ENCODE data around the gene MUC4. TPM values are rescaled to one million over a fixed set of nuclear protein-coding genes. Genes with fewer than 3 reads are reported as not detected.
A peak's percentile ranks its signal among the peaks of the same experiment; 100 is the strongest.

The MUC4 gene
- total RNA-seq, 2 experiments from 2014 or later: 0.06 TPM; not detected in 1

GRCh38 chr3:195709676-195710085 lies 102.0 kb downstream of the MUC4 start:
- POLR2A ChIA-PET: no interaction called here
- no peaks in the 10 kb centered on the region for H3K9me3 Mint-ChIP-seq
- peaks cover 2% of the 10 kb centered on the region for H3K27me3 Mint-ChIP-seq
- no peak for DNase-seq
- ATAC-seq (ENCODE audit: low read depth): no peak
- no peak overlapping the region for H3K27ac Mint-ChIP-seq
- H3K4me3 Mint-ChIP-seq: no peak overlapping the region
- no peaks in the 10 kb centered on the region for H3K4me1 Mint-ChIP-seq
- H3K36me3 Mint-ChIP-seq: peaks cover 5% of the 10 kb centered on the region

GRCh38 chr3:195708626-195709481 lies 102.9 kb downstream of the MUC4 start:
- Mint-ChIP-seq H3K4me1 (no peaks in the 10 kb centered on the region), H3K4me3 (no peak overlapping the region), H3K9me3 (no peaks in the 10 kb centered on the region), H3K36me3 (no peaks in the 10 kb centered on the region), H3K27ac (no peak overlapping the region), H3K27me3 (peaks cover 2% of the 10 kb centered on the region)
- POLR2A ChIA-PET: no interaction called here
- ATAC-seq (ENCODE audit: low read depth) (no peak), DNase-seq (peak; percentile 24)

- H3K4me3 Mint-ChIP-seq: no peak overlapping the region
- DNase-seq (peak; percentile 27), ATAC-seq (ENCODE audit: low read depth) (no peak)
- POLR2A ChIA-PET: no interaction called here
- no peak overlapping the region for H3K27ac Mint-ChIP-seq
- peaks cover 2% of the 10 kb centered on the region for H3K27me3 Mint-ChIP-seq
- no peaks in the 10 kb centered on the region for H3K9me3 Mint-ChIP-seq
- no peaks in the 10 kb centered on the region for H3K4me1 Mint-ChIP-seq
- H3K36me3 Mint-ChIP-seq: no peaks in the 10 kb centered on the region
These were observed 103.7 kb downstream of the MUC4 start for GRCh38 chr3:195708061-195708460.

- Mint-ChIP-seq H3K9me3 (no peaks in the 10 kb centered on the region), H3K4me1 (no peaks in the 10 kb centered on the region), H3K36me3 (no peaks in the 10 kb centered on the region), H3K4me3 (no peak overlapping the region), H3K27me3 (peaks cover 2% of the 10 kb centered on the region), H3K27ac (no peak overlapping the region)
- no peak for ATAC-seq (ENCODE audit: low read depth)
- DNase-seq: peak; percentile 22
- POLR2A ChIA-PET: no interaction called here
These were observed 106.4 kb downstream of the MUC4 start for GRCh38 chr3:195705081-195705991.

- peaks cover 2% of the 10 kb centered on the region for H3K27me3 Mint-ChIP-seq
- no peaks in the 10 kb centered on the region for H3K9me3 Mint-ChIP-seq
- no peak for ATAC-seq (ENCODE audit: low read depth)
- no peak overlapping the region for H3K27ac Mint-ChIP-seq
- no peak overlapping the region for H3K4me3 Mint-ChIP-seq
- H3K4me1 Mint-ChIP-seq: no peaks in the 10 kb centered on the region
- DNase-seq: no peak
- peaks cover 1% of the 10 kb centered on the region for H3K36me3 Mint-ChIP-seq
- POLR2A ChIA-PET: no interaction called here
These were observed 107.2 kb downstream of the MUC4 start for GRCh38 chr3:195704433-195704999.

GRCh38 chr3:195703776-195704175 lies 108.0 kb downstream of the MUC4 start:
- no peaks in the 10 kb centered on the region for H3K9me3 Mint-ChIP-seq
- ATAC-seq (ENCODE audit: low read depth) (no peak), DNase-seq (no peak)
- no peaks in the 10 kb centered on the region for H3K4me1 Mint-ChIP-seq
- no peak overlapping the region for H3K4me3 Mint-ChIP-seq
- no peak overlapping the region for H3K27ac Mint-ChIP-seq
- H3K36me3 Mint-ChIP-seq: peaks cover 1% of the 10 kb centered on the region
- peaks cover 2% of the 10 kb centered on the region for H3K27me3 Mint-ChIP-seq
- POLR2A ChIA-PET: no interaction called here

- no peak overlapping the region for H3K27ac Mint-ChIP-seq
- no peak overlapping the region for H3K4me3 Mint-ChIP-seq
- H3K9me3 Mint-ChIP-seq: no peaks in the 10 kb centered on the region
- POLR2A ChIA-PET: no interaction called here
- peaks cover 2% of the 10 kb centered on the region for H3K27me3 Mint-ChIP-seq
- H3K36me3 Mint-ChIP-seq: peaks cover 10% of the 10 kb centered on the region
- DNase-seq: no peak
- ATAC-seq (ENCODE audit: low read depth): no peak
- H3K4me1 Mint-ChIP-seq: no peaks in the 10 kb centered on the region
These were observed 110.5 kb downstream of the MUC4 start for GRCh38 chr3:195701042-195701915.

GRCh38 chr3:195700319-195700718 lies 111.4 kb downstream of the MUC4 start:
- Mint-ChIP-seq H3K27ac (no peak overlapping the region), H3K9me3 (no peaks in the 10 kb centered on the region), H3K4me1 (no peaks in the 10 kb centered on the region), H3K4me3 (no peak overlapping the region), H3K27me3 (no peaks in the 10 kb centered on the region), H3K36me3 (peaks cover 15% of the 10 kb centered on the region)
- ATAC-seq (ENCODE audit: low read depth) (no peak), DNase-seq (no peak)
- POLR2A ChIA-PET: no interaction called here

- Mint-ChIP-seq H3K4me1 (no peaks in the 10 kb centered on the region), H3K27me3 (no peaks in the 10 kb centered on the region), H3K27ac (no peak overlapping the region), H3K36me3 (peaks cover 18% of the 10 kb centered on the region), H3K9me3 (no peaks in the 10 kb centered on the region), H3K4me3 (no peak overlapping the region)
- ATAC-seq (ENCODE audit: low read depth) (no peak), DNase-seq (no peak)
- POLR2A ChIA-PET: interaction anchor here (0.5 kb wide), 1 partner anchor 9 kb away, joined by 3 read pairs; no protein-coding TSS in a partner anchor
These were observed 111.9 kb downstream of the MUC4 start for GRCh38 chr3:195699860-195700259.

GRCh38 chr3:195699388-195699771 lies 112.3 kb downstream of the MUC4 start:
- DNase-seq: no peak
- Mint-ChIP-seq H3K4me1 (no peaks in the 10 kb centered on the region), H3K4me3 (no peak overlapping the region), H3K27ac (no peak overlapping the region), H3K27me3 (no peaks in the 10 kb centered on the region), H3K9me3 (no peaks in the 10 kb centered on the region), H3K36me3 (peaks cover 18% of the 10 kb centered on the region)
- ATAC-seq (ENCODE audit: low read depth): no peak
- POLR2A ChIA-PET: interaction anchor here (0.5 kb wide), 1 partner anchor 9 kb away, joined by 3 read pairs; no protein-coding TSS in a partner anchor

- POLR2A ChIA-PET: no interaction called here
- H3K4me1 Mint-ChIP-seq: peaks cover 1% of the 10 kb centered on the region
- DNase-seq (no peak), ATAC-seq (ENCODE audit: low read depth) (no peak)
- H3K27me3 Mint-ChIP-seq: no peaks in the 10 kb centered on the region
- H3K9me3 Mint-ChIP-seq: no peaks in the 10 kb centered on the region
- H3K4me3 Mint-ChIP-seq: no peak overlapping the region
- H3K36me3 Mint-ChIP-seq: peaks cover 22% of the 10 kb centered on the region
- no peak overlapping the region for H3K27ac Mint-ChIP-seq
These were observed 112.9 kb downstream of the MUC4 start for GRCh38 chr3:195698647-195699387.

GRCh38 chr3:195698325-195698646 lies 113.4 kb downstream of the MUC4 start:
- no peak overlapping the region for H3K27ac Mint-ChIP-seq
- DNase-seq (no peak), ATAC-seq (ENCODE audit: low read depth) (no peak)
- peaks cover 26% of the 10 kb centered on the region for H3K36me3 Mint-ChIP-seq
- H3K27me3 Mint-ChIP-seq: no peaks in the 10 kb centered on the region
- peaks cover 1% of the 10 kb centered on the region for H3K4me1 Mint-ChIP-seq
- POLR2A ChIA-PET: no interaction called here
- H3K4me3 Mint-ChIP-seq: no peak overlapping the region
- no peaks in the 10 kb centered on the region for H3K9me3 Mint-ChIP-seq

Measured in activated naive CD8-positive, alpha-beta T cell treated with anti-CD3 and anti-CD28 coated beads, Interleukin-2, amount 10 ng/mL, durations not matched to agents 7 days and 5 days (primary cell).